Panc1 (cell line): ENCODE measurements around the gene PHF13. TPM values are rescaled to one million over a fixed set of nuclear protein-coding genes. Genes with fewer than 3 reads are reported as not detected.

Source experiments
- ATAC-seq: fragments of 200-7000 bp; cut with Tn5 transposase; 2 replicates; pipeline ENCODE4 v1.9.1; 2020; ENCODE audit warnings: mild to moderate bottlenecking, moderate library complexity
- BruUV-seq: library from RNA; stranded (reverse); fragments of 400-500 nt; replicated peaks from 2 replicates; lab custom pipeline; 2021; lab: Mats Ljungman, UMichigan
- CTCF ChIA-PET: fragments of 300-600 bp; sonication (Branson Sonifier 250); formaldehyde crosslinking; loops from one replicate; lab custom pipeline; 2022; ENCODE audit warnings: antibody characterized with exemption; lab: Charles Lee
- POLR2A ChIA-PET: fragments of 300-600 bp; sonication (Branson Sonifier 250); formaldehyde crosslinking; loops from one replicate; lab custom pipeline; 2022; ENCODE audit warnings: antibody characterized with exemption; lab: Charles Lee
- DNase-seq: peaks from one replicate; pipeline ENCODE4 v3.0.0-alpha.2; 2010; ENCODE audit warnings: low read depth, low spot score
- H3K27ac ChIP-seq: 2 replicates; pipeline ENCODE4 v1.5.1; 2011; ENCODE audit warnings: mild to moderate bottlenecking, low read length, inconsistent platforms
- H3K27me3 ChIP-seq: fragments of 200-500 bp; sonication (Bioruptor generic); 2 replicates; pipeline ENCODE4 v1.6.0; 2014; ENCODE audit warnings: low read length, inconsistent platforms; ENCODE audit not compliant: control insufficient read depth, insufficient read depth
- H3K36me3 ChIP-seq: fragments of 200-500 bp; sonication (Bioruptor generic); 2 replicates; pipeline ENCODE4 v1.5.1; 2014; ENCODE audit warnings: inconsistent platforms, mild to moderate bottlenecking, low read length, moderate library complexity; ENCODE audit not compliant: control insufficient read depth, insufficient read depth
- H3K4me1 ChIP-seq: 2 replicates; pipeline ENCODE4 v1.5.1; 2011; ENCODE audit warnings: inconsistent platforms, mild to moderate bottlenecking, low read length, moderate library complexity; ENCODE audit not compliant: control insufficient read depth, insufficient read depth
- H3K4me3 ChIP-seq, 2 experiments: 2 replicates each; pipeline ENCODE4 v1.5.1; 2011 to 2012; ENCODE audit warnings: low read depth in 2 of 2, low read length in 2 of 2, mild to moderate bottlenecking in 2 of 2, inconsistent platforms in 1 of 2, moderate library complexity in 1 of 2
- H3K9me3 ChIP-seq: fragments of 200-500 bp; sonication (Bioruptor generic); 2 replicates; pipeline ENCODE4 v1.5.1; 2014; ENCODE audit warnings: low read depth, mild to moderate bottlenecking, inconsistent platforms, low read length, moderate library complexity; ENCODE audit not compliant: control insufficient read depth, insufficient read depth
- CTCF ChIP-seq: fragments of 450-650 bp; IDR thresholded peaks from 2 replicates; pipeline ENCODE4 v1.5.1; 2017; ENCODE audit warnings: mild to moderate bottlenecking
- POLR2AphosphoS5 ChIP-seq: IDR thresholded peaks from 2 replicates; pipeline ENCODE4 v1.6.1; 2012; ENCODE audit warnings: mild to moderate bottlenecking, low read depth, low read length, moderate library complexity
- REST ChIP-seq, 2 experiments: IDR thresholded peaks; 2 replicates each; pipeline ENCODE4 v1.6.1; 2011 to 2012; ENCODE audit warnings: low read depth in 2 of 2, control low read depth in 1 of 2, low read length in 1 of 2, mild to moderate bottlenecking in 1 of 2, moderate library complexity in 1 of 2; ENCODE audit not compliant: insufficient read depth in 1 of 2
- SIN3A ChIP-seq: IDR thresholded peaks from 2 replicates; pipeline ENCODE4 v1.6.1; 2012; ENCODE audit warnings: low read depth, mild to moderate bottlenecking, low read length, moderate library complexity, borderline replicate concordance; ENCODE audit not compliant: insufficient read depth
- TCF7L2 ChIP-seq: IDR thresholded peaks from 2 replicates; pipeline ENCODE4 v1.6.1; 2011; ENCODE audit warnings: mild to moderate bottlenecking, low read depth, low read length, inconsistent platforms
- in situ Hi-C: cut with HindIII; loops from 2 replicates; pipeline ENCODE4 v1.10.0; 2016; ENCODE audit warnings: low sequenced_read_pairs, low pct_unique_long_range_greater_than_20kb
- intact Hi-C: fragments of 100-400 bp; cut with micrococcal nuclease; formaldehyde crosslinking; loops from one replicate; pipeline ENCODE4 v1.10.0; 2022; ENCODE audit not compliant: unreplicated experiment
- total RNA-seq: library from RNA; stranded (reverse); gene quantifications from one replicate; pipeline ENCODE4 v1.2.1, GENCODE V29; 2021; ENCODE audit not compliant: unreplicated experiment

The PHF13 gene
- total RNA-seq, 1 experiment from 2014 or later: 41.8 TPM

- TF ChIP-seq CTCF (no peak), REST (IDR thresholded peaks at IDR 0.05; ENCODE audit: insufficient read depth in 1 of 2, low read depth in 2 of 2, low read length in 1 of 2) (no peak), POLR2AphosphoS5 (no peak), SIN3A (no peak)
- no peak for DNase-seq
- H3K9me3 ChIP-seq: no peaks in the 10 kb centered on the region
- H3K27ac ChIP-seq: no peak overlapping the region
- H3K4me1 ChIP-seq: no peaks in the 10 kb centered on the region
- in situ Hi-C loops: no loop called here
- ATAC-seq: no peak
- H3K27me3 ChIP-seq: no peaks in the 10 kb centered on the region
- intact Hi-C loops: no loop called here
- POLR2A ChIA-PET: no interaction called here
- CTCF ChIA-PET: no interaction called here
- H3K4me3 ChIP-seq: no peak overlapping the region
- peaks cover 2% of the 10 kb centered on the region; the same call in 1 of the 2 replicates for H3K36me3 ChIP-seq
- no TSS peak for BruUV-seq
Measured at GRCh38 chr1:6668503-6668902, 55.0 kb downstream of the PHF13 start.

- H3K27me3 ChIP-seq: no peaks in the 10 kb centered on the region
- intact Hi-C loops: no loop called here
Measured at GRCh38 chr1:6672558-6672957, 59.0 kb downstream of the PHF13 start.

More at GRCh38 chr1:6672558-6672957, 59.0 kb downstream of the PHF13 start:
- no TSS peak for BruUV-seq
- peaks cover 2% of the 10 kb centered on the region; the same call in 1 of the 2 replicates for H3K36me3 ChIP-seq
- in situ Hi-C loops: no loop called here
- no peak for ATAC-seq
- no peaks in the 10 kb centered on the region for H3K4me1 ChIP-seq
- H3K9me3 ChIP-seq: no peaks in the 10 kb centered on the region
- H3K4me3 ChIP-seq: no peak overlapping the region
- no peak overlapping the region for H3K27ac ChIP-seq
- ChIA-PET POLR2A (interaction anchor here (1.2 kb wide), 1 partner anchor 476 kb away, joined by 3 read pairs; no protein-coding TSS in a partner anchor), CTCF (no interaction called here)
- TF ChIP-seq CTCF: no peak
- TF ChIP-seq POLR2AphosphoS5: no peak
- no peak for TF ChIP-seq SIN3A
- no peak for TF ChIP-seq REST (IDR thresholded peaks at IDR 0.05; ENCODE audit: insufficient read depth in 1 of 2, low read depth in 2 of 2, low read length in 1 of 2)
- TF ChIP-seq TCF7L2: no peak
- DNase-seq: no peak
